ENCODE results near the gene FKBP14. TPM values are rescaled to one million over a fixed set of nuclear protein-coding genes. Genes with fewer than 3 reads are reported as not detected.

The FKBP14 gene
- total RNA-seq, 1 donor from 2014 or later: 11.7 TPM

DNA sequence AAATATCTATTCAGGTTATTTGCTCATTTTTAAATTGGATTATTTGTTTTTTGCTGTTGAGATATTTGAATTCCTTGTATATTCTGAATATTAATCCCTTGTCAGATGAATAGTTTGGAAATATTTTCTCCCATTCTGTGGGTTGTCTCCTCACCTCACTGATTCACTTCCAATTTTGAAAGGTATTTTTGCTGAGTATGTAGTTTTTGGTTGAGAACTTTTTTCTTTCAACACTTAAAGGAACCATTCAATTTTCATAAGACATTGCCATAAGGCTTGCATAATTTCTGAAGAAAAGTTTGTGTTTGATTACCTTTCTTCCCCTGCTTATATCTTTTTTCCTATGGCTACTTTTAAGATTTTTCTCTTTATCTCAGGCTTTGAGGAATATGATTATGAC lies 28.0 kb downstream of the FKBP14 start:
- Histone ChIP-seq H3K4me1 (no peaks in the 10 kb centered on the region), H3K36me3 (no peaks in the 10 kb centered on the region), H3K27me3 (ENCODE audit: low read depth) (no peaks in the 10 kb centered on the region), H3K4me3 (no peak overlapping the region), H3K27ac (no peak overlapping the region), H3K9me3 (peaks cover 12% of the 10 kb centered on the region)
- no peak for ATAC-seq
- intact Hi-C loops (cut with DNase I): no loop called here
- TF ChIP-seq, protein P1, sequence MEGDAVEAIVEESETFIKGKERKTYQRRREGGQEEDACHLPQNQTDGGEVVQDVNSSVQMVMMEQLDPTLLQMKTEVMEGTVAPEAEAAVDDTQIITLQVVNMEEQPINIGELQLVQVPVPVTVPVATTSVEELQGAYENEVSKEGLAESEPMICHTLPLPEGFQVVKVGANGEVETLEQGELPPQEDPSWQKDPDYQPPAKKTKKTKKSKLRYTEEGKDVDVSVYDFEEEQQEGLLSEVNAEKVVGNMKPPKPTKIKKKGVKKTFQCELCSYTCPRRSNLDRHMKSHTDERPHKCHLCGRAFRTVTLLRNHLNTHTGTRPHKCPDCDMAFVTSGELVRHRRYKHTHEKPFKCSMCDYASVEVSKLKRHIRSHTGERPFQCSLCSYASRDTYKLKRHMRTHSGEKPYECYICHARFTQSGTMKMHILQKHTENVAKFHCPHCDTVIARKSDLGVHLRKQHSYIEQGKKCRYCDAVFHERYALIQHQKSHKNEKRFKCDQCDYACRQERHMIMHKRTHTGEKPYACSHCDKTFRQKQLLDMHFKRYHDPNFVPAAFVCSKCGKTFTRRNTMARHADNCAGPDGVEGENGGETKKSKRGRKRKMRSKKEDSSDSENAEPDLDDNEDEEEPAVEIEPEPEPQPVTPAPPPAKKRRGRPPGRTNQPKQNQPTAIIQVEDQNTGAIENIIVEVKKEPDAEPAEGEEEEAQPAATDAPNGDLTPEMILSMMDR (IDR thresholded peaks at IDR 0.05): no peak
- no peak for DNase-seq

DNA sequence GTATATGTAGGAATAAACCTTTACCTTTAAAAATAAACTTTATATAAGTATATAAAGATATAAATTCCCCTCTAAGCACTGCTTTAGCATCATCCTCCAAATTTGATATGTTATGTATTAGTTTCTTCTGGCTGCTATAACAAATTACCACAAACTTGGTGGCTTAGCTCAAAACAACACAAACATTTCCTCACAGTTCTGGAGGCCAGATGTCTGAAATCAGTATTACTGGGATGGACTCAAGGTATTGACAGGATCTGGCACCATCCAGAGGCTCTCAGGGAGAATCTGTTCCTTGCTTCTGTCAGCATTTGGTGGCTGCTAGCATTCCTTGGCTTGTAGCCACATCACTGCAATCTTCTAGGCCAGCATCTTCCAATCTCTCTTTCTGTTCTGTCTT lies 30.2 kb downstream of the FKBP14 start:
- no peaks in the 10 kb centered on the region for H3K36me3 ChIP-seq
- intact Hi-C loops (cut with DNase I): no loop called here
- no peak for DNase-seq
- no peak overlapping the region for H3K4me3 ChIP-seq
- H3K27me3 ChIP-seq (ENCODE audit: low read depth): no peaks in the 10 kb centered on the region
- H3K4me1 ChIP-seq: no peaks in the 10 kb centered on the region
- peaks cover 20% of the 10 kb centered on the region for H3K9me3 ChIP-seq
- ATAC-seq: no peak
- TF ChIP-seq, protein P1 (IDR thresholded peaks at IDR 0.05): no peak
- H3K27ac ChIP-seq: no peak overlapping the region

DNA sequence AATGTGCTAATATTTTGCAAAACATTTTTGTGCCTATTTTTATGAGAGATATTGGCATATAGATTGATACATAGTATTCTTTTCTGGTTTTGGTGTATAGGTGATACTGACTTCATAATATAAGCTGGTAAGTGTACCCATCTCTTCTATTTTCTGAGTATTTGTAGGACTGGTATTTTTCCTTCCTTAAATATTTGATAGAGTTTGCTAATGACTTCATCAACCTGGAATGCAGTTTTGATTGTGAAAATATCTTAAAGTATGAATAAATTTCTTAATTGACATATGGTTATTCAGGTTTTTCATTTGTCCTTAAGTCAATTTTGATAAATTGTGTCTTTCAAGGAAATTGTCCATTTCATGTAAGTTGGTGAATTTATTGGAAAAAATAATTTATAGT lies 30.9 kb downstream of the FKBP14 start:
- no peaks in the 10 kb centered on the region for H3K4me1 ChIP-seq
- H3K27ac ChIP-seq: no peak overlapping the region
- H3K27me3 ChIP-seq (ENCODE audit: low read depth): no peaks in the 10 kb centered on the region
- DNase-seq (no peak), ATAC-seq (no peak)
- no peaks in the 10 kb centered on the region for H3K36me3 ChIP-seq
- peaks cover 20% of the 10 kb centered on the region for H3K9me3 ChIP-seq
- no peak overlapping the region for H3K4me3 ChIP-seq
- intact Hi-C loops (cut with DNase I): no loop called here
- TF ChIP-seq, protein P1 (IDR thresholded peaks at IDR 0.05): no peak

DNA sequence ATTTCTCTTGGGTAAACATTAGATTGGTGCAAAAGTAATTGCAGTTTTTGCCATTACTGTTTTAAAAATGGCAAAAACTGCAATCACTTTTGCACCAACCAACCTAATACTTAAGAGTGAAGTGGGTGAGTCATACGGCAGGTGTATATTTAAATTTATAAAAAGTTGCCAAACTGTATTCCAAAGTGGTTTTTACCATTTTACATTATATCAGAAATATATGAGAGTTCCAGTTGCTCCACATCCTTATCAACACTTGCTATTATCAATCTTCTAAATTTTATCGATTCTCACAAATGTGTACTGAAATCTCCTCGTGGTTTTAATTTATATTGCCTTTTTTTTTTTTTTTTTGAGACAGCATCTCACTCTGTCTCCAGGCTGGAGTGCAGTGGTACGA lies 33.4 kb downstream of the FKBP14 start:
- intact Hi-C loops (cut with DNase I): no loop called here
- TF ChIP-seq, protein P1 (IDR thresholded peaks at IDR 0.05): no peak
- H3K27ac ChIP-seq: no peak overlapping the region
- H3K9me3 ChIP-seq: peaks cover 20% of the 10 kb centered on the region
- peaks cover 9% of the 10 kb centered on the region for H3K4me1 ChIP-seq
- DNase-seq (no peak), ATAC-seq (no peak)
- H3K4me3 ChIP-seq: no peak overlapping the region
- no peaks in the 10 kb centered on the region for H3K36me3 ChIP-seq
- H3K27me3 ChIP-seq (ENCODE audit: low read depth): peaks cover 5% of the 10 kb centered on the region

DNA sequence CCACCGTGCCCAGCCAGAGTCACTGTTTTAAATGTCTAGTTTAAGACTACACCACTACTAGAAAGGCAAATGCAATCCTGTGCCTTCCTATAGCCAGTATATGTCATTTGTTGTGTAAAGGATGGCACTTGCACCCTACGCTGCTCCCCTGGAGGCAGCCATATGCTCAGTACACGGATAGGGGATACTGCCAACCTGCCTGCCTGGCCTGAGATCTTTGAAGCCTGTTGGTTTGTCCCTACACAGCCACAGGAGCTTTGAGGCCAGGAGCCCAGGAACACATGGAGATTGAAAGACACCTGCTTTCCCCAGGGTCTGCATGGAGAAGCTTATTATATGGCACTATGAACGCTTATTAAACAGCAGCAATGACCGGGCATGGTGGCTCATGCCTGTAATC lies 34.6 kb downstream of the FKBP14 start:
- Histone ChIP-seq H3K36me3 (no peaks in the 10 kb centered on the region), H3K9me3 (peaks cover 20% of the 10 kb centered on the region), H3K27ac (no peak overlapping the region), H3K27me3 (ENCODE audit: low read depth) (peaks cover 5% of the 10 kb centered on the region), H3K4me1 (peaks cover 21% of the 10 kb centered on the region), H3K4me3 (no peak overlapping the region)
- DNase-seq (no peak), ATAC-seq (no peak)
- intact Hi-C loops (cut with DNase I): no loop called here
- TF ChIP-seq, protein P1 (IDR thresholded peaks at IDR 0.05): no peak

DNA sequence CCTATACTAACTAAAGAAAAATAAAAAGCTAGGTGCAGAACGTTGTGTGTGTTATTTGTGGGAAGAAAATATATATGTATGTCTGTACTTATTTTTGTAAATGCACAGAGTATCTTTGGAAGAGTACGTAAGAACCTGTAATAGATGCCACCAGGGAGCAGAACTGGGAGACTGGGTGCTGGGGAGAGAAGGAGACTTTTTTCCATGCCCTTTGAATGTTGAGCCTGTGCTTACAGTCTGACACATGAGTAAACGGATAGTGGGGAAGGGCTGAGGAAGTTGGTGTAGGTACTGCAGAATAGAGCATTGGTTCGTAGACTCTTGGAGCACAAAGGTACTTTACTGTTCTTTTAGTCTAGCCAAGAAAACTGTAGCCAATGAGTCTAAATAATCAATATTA lies 35.6 kb downstream of the FKBP14 start:
- DNase-seq (no peak), ATAC-seq (no peak)
- intact Hi-C loops (cut with DNase I): no loop called here
- TF ChIP-seq, protein P1 (IDR thresholded peaks at IDR 0.05): no peak
- Histone ChIP-seq H3K9me3 (peaks cover 11% of the 10 kb centered on the region), H3K27me3 (ENCODE audit: low read depth) (peaks cover 5% of the 10 kb centered on the region), H3K36me3 (no peaks in the 10 kb centered on the region), H3K4me3 (no peak overlapping the region), H3K27ac (no peak overlapping the region), H3K4me1 (peaks cover 22% of the 10 kb centered on the region)

Measured in lower lobe of right lung (tissue), 2 donors.